Activated T-helper 2 cell treated with anti-CD3 and anti-CD28 coated beads, Interferon-gamma antibody, Interleukin-2, Interleukin-4, amounts not matched to agents 10 μg/mL and 5 μg/mL and 100 μg/mL, durations not matched to agents 14 hours and 24 hours and 36 hours (primary cell): ENCODE data around the gene SGK1. TPM values are rescaled to one million over a fixed set of nuclear protein-coding genes. Genes with fewer than 3 reads are reported as not detected.

Experiments used
- DNase-seq: peaks from one replicate; pipeline ENCODE4 v3.0.0; 2021; ENCODE audit warnings: low spot score
- H3K27ac Mint-ChIP-seq: one replicate; pipeline ENCODE4 v1.8.0; 2021; ENCODE audit warnings: mixed read lengths
- H3K27me3 Mint-ChIP-seq: one replicate; pipeline ENCODE4 v1.8.0; 2021; ENCODE audit warnings: low read depth, mixed read lengths
- H3K36me3 Mint-ChIP-seq: one replicate; pipeline ENCODE4 v1.8.0; 2021; ENCODE audit warnings: low read depth, mixed read lengths
- H3K4me1 Mint-ChIP-seq: one replicate; pipeline ENCODE4 v1.8.0; 2021; ENCODE audit warnings: low read depth, mixed read lengths
- H3K4me3 Mint-ChIP-seq: one replicate; pipeline ENCODE4 v1.8.0; 2021; ENCODE audit warnings: low read depth, mild to moderate bottlenecking, moderate library complexity, mixed read lengths
- H3K9me3 Mint-ChIP-seq: one replicate; pipeline ENCODE4 v1.8.0; 2021; ENCODE audit warnings: mixed read lengths
- intact Hi-C: fragments of 100-400 bp; cut with micrococcal nuclease; formaldehyde crosslinking; loops from one replicate; pipeline ENCODE4 v1.15.1; 2023
- total RNA-seq: library from RNA; stranded (reverse); gene quantifications from 2 replicates; pipeline ENCODE4 v1.2.3, GENCODE V29; 2022

SGK1 gene
- total RNA-seq, 1 donor from 2014 or later, result 74.0 TPM

DNA sequence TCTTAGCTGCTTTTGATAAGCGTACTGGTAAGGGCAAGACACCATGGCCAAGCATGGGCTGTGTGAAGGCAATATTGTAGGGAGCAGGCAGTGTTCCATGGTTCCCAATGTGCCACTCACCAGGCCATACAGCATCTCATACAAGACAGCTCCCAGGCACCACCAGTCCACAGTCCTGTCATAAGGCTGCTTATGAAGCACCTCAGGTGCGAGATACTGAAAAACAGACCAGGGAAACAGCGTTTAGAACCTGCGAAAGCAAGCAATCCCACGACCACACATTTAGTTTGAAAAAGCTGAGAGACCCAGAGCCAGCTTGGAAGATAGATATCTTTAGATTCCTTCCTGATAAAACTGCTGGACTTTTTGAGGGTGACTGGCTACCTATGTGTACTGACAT, 146.4 kb downstream of the SGK1 start:
- Mint-ChIP-seq H3K4me1 (peaks cover 40% of the 10 kb centered on the region), H3K4me3 (peak overlapping the region; percentile 98), H3K36me3 (peaks cover 64% of the 10 kb centered on the region), H3K27me3 (peaks cover 1% of the 10 kb centered on the region), H3K9me3 (no peaks in the 10 kb centered on the region), H3K27ac (no peak overlapping the region)
- intact Hi-C loops, result loop anchor here (10.0 kb wide), 1 partner anchor 1013 kb away; the partner anchor contains the start of gene MYB
- no peak for DNase-seq

DNA sequence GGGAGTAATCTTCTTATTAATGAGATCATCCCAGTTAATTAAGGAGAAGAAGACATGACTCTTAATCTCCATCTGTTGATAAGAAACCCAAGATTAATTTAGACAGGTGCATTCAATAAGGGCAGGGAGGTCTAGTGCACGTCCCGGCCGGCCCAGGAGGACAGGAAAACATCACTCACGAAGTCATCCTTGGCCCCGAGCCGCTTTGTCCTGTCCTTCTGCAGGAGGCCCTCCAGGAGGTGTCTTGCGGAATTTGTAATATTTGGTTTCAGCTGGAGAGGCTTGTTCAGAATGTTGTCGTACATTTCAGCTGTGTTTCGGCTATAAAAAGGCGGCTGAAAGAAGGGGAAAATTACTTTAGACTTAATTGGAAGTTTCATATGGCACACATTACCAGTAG, 147.1 kb downstream of the SGK1 start:
- Mint-ChIP-seq H3K27ac (no peak overlapping the region), H3K36me3 (peaks cover 64% of the 10 kb centered on the region), H3K9me3 (no peaks in the 10 kb centered on the region), H3K4me1 (peaks cover 37% of the 10 kb centered on the region), H3K27me3 (peaks cover 1% of the 10 kb centered on the region), H3K4me3 (peak overlapping the region; percentile 15)
- intact Hi-C loops, result loop anchor here (10.0 kb wide), 1 partner anchor 1014 kb away; the partner anchor contains the start of gene MYB
- DNase-seq, result no peak

DNA sequence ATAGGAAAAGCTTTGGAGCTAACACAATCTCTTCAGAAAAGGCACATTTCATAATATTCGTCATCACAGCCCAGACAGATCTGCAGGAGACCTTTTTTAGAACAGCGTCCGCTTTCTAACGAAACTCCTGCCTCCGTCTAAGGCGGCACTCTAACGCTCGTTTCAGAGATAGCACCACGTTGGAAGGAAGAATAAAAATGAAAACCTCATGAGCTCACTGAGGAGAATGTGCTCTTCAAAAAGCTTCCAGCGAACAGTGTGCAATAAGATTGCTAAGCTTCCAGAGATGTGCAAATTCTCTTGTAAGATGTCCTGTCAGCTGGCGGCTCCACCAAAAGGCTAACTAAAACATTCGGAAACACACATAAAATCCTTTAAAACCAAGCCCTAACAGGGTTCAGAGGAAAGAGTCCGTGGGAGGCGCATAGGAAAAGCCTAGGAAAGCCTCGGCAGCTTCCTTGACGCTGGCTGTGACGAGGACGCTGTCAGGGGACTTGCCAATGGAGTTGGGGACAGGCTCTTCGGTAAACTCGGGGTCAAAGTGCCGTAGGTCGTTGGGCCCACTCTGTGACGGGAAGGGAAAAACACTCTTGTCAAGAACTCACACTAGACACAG, 147.9 kb downstream of the SGK1 start:
- Mint-ChIP-seq H3K4me3 (peak overlapping the region; percentile 14), H3K9me3 (no peaks in the 10 kb centered on the region), H3K27ac (no peak overlapping the region), H3K36me3 (peaks cover 64% of the 10 kb centered on the region), H3K27me3 (peaks cover under 1% of the 10 kb centered on the region), H3K4me1 (peaks cover 34% of the 10 kb centered on the region)
- no peak for DNase-seq
- intact Hi-C loops, result loop anchor here (10.0 kb wide), 1 partner anchor 1015 kb away; the partner anchor contains the start of gene MYB

DNA sequence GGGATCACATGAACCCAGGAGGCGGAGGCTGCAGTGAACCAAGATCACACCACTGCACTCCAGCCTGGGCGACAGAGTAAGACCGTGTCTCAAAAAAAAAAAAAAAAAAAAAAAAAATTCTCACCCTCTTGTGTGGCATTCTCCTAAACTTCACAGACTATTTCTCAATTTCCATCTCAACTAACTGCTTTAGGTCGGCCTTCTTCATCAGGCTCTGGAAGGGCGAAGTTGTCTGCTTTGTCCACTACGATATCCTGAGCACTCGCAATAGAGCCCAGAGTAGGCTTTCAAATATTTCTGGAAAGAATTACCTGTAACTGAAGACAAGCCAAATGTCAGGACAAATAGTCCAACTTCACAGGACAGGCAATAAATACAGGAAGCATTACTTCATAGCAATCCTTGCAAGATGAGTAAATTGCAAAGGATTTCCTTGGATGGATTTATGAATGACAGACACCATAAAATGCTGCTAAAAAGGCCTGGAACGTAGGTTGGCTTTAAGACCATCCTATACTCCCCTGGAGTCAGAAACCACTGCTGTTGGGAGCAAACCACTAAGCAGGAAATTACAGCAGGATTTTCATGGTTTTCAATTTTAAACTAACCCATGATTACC, 149.2 kb downstream of the SGK1 start:
- no peak overlapping the region for H3K4me3 Mint-ChIP-seq
- DNase-seq, result no peak
- intact Hi-C loops, result no loop called here
- no peaks in the 10 kb centered on the region for H3K9me3 Mint-ChIP-seq
- peaks cover 32% of the 10 kb centered on the region for H3K4me1 Mint-ChIP-seq
- H3K27me3 Mint-ChIP-seq, result peaks cover 2% of the 10 kb centered on the region
- H3K36me3 Mint-ChIP-seq, result peaks cover 54% of the 10 kb centered on the region
- H3K27ac Mint-ChIP-seq, result no peak overlapping the region

DNA sequence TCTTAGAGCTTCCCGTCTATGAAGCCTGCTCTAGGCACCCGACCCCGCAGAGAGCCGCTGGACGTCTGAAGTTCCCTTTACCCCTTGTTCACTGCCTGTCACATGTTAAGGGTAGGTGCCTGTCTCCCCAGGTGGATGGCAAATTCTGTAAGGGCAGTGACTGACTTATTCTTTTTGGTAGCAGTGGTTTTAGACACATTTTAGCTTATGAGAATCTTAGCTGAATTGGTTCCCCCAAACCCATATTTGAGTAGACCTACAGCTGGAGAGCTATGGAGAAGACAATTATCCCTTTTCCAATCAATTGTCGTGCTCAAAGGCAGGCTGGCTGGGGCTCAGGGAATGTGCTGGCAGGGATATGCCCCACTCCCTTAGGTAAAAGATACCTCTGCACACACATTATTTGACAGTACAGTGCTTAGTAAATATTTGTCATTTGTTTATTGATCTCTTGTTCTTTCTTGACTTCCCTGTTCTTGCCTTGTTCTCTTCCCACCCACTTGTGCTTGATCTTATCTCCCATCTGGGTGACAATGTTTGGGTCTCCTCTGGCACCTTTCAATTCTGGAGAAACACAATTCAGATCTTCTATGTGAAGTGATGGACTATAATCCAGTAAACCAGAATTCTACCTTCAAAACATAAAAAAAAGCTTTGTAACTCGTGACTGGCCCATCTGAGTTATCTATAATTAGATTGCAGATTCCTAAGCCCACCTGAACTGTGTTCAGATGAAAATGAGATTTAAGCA, 151.2 kb downstream of the SGK1 start:
- H3K27ac Mint-ChIP-seq, result no peak overlapping the region
- H3K36me3 Mint-ChIP-seq, result peaks cover 34% of the 10 kb centered on the region
- H3K27me3 Mint-ChIP-seq, result peaks cover 2% of the 10 kb centered on the region
- peaks cover 14% of the 10 kb centered on the region for H3K4me1 Mint-ChIP-seq
- no peaks in the 10 kb centered on the region for H3K9me3 Mint-ChIP-seq
- intact Hi-C loops, result no loop called here
- no peak overlapping the region for H3K4me3 Mint-ChIP-seq
- no peak for DNase-seq

DNA sequence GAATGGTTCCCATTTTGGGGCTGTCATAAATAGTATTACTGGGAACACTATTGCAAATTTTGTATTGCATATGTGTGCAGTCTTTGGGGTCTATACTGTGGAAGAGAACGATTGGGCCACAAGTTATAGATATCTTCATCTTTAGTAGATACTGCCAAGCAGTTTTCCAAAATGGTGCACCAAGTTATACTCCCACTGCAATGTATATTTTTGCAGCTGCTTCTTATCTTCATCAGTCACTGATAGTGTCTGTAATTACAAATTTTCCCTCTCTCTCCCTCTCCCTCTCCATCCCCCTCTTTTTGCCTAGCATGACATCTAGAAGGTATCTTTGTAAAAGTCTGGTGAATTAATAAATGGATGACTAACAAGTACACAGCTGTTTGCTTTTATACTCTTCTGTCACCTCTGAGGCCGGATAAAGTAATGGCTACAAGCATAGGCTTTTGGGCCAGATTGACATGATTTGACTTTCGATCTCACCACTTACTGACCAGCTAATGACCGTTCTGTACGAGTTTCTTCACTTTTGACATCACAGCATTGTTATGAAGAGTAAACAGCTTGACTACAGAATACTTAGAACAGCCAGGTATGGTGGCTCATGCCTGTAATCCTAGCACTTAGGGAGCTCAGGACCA, 152.2 kb downstream of the SGK1 start:
- Mint-ChIP-seq H3K9me3 (no peaks in the 10 kb centered on the region), H3K36me3 (peaks cover 24% of the 10 kb centered on the region), H3K27ac (no peak overlapping the region), H3K4me3 (no peak overlapping the region), H3K4me1 (peaks cover 10% of the 10 kb centered on the region), H3K27me3 (peaks cover 2% of the 10 kb centered on the region)
- no peak for DNase-seq
- intact Hi-C loops, result no loop called here

DNA sequence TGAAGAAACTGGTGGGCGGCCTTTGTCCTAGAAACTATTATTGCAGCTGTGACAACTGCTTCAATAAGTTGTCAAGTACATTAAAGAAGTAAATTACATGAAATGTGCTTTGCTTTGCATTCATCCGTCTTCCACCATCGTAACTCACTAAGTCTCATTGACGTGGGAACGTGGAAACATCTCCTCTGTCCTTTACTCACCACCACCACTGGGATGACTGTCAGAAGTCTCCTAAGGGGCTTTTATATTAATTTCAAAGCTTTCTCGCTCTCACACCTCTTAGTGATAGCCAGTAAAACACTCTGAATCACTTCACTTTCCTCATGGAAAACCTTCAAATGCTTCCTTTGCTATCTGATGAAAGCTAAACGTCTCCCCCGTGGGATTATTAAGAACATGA, 153.6 kb downstream of the SGK1 start:
- Mint-ChIP-seq H3K4me3 (no peak overlapping the region), H3K36me3 (peaks cover 11% of the 10 kb centered on the region), H3K9me3 (no peaks in the 10 kb centered on the region), H3K4me1 (peaks cover 2% of the 10 kb centered on the region), H3K27me3 (peaks cover 2% of the 10 kb centered on the region), H3K27ac (no peak overlapping the region)
- DNase-seq, result no peak
- intact Hi-C loops, result no loop called here

DNA sequence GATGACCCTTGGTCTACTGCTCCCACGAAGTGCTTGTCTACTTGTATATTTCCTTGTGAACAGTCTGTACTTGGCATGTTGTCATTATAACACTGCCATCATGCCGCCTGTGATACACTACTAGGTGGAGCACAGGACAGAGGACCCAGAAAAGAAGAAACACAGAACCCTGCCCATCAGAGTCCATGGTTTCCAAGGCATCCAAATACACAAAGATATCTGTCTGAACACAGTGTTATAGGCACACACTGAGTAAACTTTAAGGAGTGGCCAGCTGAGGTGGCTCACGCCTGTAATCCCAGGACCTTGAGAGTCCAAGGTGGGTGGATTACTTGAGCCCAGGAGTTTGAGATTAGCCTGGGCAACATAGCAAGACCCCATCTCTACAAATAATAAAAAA, 155.0 kb downstream of the SGK1 start:
- H3K4me3 Mint-ChIP-seq, result no peak overlapping the region
- no peaks in the 10 kb centered on the region for H3K4me1 Mint-ChIP-seq
- no peaks in the 10 kb centered on the region for H3K9me3 Mint-ChIP-seq
- DNase-seq, result no peak
- peaks cover 4% of the 10 kb centered on the region for H3K36me3 Mint-ChIP-seq
- intact Hi-C loops, result no loop called here
- no peak overlapping the region for H3K27ac Mint-ChIP-seq
- peaks cover 2% of the 10 kb centered on the region for H3K27me3 Mint-ChIP-seq

DNA sequence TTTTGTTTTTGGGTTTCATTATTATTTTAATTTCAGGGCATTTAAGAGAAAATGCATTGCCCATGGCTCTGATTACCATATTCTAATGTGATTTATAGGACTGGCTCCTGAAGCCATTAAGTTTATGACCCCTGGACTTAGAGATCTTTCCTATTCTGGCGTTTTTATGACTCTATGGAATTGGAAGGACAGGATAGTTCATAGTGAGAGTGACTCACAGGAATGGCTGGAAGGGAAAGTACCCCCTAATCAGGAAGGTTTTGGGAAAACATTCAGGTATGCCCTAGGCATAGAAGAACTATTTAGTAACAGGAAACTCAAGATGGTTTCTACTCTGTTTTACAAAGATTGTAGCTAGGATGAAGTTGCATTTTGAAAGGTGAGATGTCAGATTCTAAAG, 156.9 kb downstream of the SGK1 start:
- Mint-ChIP-seq H3K4me1 (no peaks in the 10 kb centered on the region), H3K36me3 (no peaks in the 10 kb centered on the region), H3K27ac (no peak overlapping the region), H3K4me3 (no peak overlapping the region), H3K27me3 (peaks cover 2% of the 10 kb centered on the region), H3K9me3 (no peaks in the 10 kb centered on the region)
- no peak for DNase-seq
- intact Hi-C loops, result no loop called here

DNA sequence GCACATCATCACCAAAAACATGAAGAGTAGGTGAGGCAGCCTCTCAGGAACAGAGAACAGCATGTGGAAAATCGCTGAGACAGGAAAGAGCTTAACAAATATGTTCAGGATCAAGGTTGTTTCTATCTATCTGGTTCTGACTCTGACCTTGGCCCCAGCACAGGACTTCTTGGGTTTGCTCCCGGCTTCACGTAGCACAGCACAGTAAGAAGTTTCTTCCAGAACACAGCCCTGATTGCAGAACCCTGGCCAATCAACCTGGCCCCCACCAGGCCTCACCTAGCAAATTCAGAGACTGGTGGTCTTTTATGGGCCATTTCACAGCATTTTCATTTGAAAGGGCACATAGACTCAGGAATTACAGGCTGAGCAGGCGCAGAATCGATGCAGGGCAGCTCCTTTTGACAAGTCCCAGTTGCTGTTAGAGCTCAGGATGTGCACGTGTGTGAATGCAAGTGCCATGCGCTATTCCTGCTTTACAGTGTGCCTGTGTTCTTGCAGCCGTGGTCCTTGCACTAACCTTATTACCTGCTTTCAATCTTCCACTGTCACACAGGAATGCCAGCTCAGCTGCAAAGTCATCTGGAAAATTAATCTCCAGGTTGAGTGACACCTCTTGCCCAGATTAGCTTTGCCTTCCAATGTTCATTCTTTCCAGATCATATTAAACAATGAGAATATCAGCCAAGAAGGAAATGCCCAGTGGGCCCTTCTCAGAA, 165.0 kb downstream of the SGK1 start:
- no peak for DNase-seq
- Mint-ChIP-seq H3K9me3 (no peaks in the 10 kb centered on the region), H3K36me3 (no peaks in the 10 kb centered on the region), H3K4me1 (no peaks in the 10 kb centered on the region), H3K27ac (no peak overlapping the region), H3K27me3 (peaks cover 4% of the 10 kb centered on the region), H3K4me3 (no peak overlapping the region)
- intact Hi-C loops, result no loop called here

DNA sequence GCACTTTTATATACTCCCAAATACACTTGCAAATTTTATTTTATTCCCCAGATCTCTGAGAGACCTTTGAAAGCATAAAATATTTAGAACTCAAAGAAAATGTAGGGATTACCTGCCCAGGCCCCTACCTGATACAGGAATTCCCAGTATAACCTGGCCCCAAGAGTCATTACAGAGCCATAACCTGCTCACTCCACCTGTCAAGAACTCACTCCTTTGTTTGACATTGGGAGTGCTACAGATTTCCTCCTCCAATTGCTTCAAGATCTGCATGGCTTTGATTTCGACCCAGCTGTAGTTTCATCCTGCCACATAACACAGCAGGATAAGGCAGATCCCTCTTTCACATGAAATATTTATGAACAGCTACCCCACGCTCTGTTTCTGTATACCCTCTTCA, 169.3 kb downstream of the SGK1 start:
- Mint-ChIP-seq H3K4me1 (no peaks in the 10 kb centered on the region), H3K4me3 (no peak overlapping the region), H3K27me3 (peaks cover 4% of the 10 kb centered on the region), H3K27ac (no peak overlapping the region), H3K9me3 (no peaks in the 10 kb centered on the region), H3K36me3 (no peaks in the 10 kb centered on the region)
- intact Hi-C loops, result no loop called here
- no peak for DNase-seq

DNA sequence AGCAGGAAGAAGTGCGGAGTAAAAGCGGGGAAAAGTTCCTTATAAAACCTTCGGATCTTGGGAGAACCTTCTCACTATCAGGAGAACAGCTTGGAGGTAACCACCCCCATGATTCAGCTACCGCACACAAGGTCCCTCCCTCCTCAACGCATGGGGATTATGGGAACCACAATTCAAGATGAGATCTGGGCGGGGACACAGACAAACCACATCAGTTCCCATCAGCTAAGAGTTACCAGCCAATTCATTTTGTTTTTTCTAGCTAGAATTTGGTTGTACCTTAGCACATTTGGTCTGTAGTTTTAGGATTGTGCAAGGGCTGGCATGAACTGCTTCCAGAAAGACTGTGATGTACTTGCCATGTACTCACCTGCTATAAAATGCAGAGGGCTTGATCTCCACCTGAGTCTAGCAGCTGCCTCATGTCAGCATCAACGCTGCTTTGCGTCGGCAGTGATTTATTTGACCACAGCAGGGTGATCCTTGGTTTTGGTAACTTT, 170.8 kb downstream of the SGK1 start:
- DNase-seq, result no peak
- no peaks in the 10 kb centered on the region for H3K4me1 Mint-ChIP-seq
- no peak overlapping the region for H3K4me3 Mint-ChIP-seq
- H3K9me3 Mint-ChIP-seq, result no peaks in the 10 kb centered on the region
- H3K27me3 Mint-ChIP-seq, result peaks cover 4% of the 10 kb centered on the region
- no peak overlapping the region for H3K27ac Mint-ChIP-seq
- intact Hi-C loops, result no loop called here
- no peaks in the 10 kb centered on the region for H3K36me3 Mint-ChIP-seq
